Measurements from ENCODE around the gene KRTAP4-12.
A peak's percentile ranks its signal among the peaks of the same experiment; 100 is the strongest.
"Not testable (repeated sequence)": the region's sequence is repeated elsewhere in the genome, so short reads cannot be mapped to it uniquely, and the experiment has no call there.

Gene KRTAP4-12

DNA sequence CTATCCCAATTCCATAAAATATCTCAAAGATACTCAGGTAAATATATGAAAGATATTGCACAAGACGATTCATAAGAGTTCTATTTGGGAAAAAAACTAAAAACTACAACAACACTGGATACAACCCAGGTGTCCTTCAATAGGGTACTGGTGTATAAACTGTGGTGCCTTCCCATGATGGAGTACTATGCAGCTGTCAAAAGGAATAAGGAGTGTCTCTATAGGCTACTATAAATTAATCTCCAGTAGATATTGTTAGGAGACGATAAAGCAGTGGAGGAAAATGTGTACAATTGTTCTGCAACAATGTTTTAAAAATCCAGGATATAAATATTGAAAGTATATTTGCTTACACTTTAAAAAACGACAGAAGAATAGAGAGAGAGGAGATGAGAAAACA, 2.4 kb upstream of the KRTAP4-12 start:
- DNase-seq (ENCODE audit: low read depth, low spot score) = no peak

DNA sequence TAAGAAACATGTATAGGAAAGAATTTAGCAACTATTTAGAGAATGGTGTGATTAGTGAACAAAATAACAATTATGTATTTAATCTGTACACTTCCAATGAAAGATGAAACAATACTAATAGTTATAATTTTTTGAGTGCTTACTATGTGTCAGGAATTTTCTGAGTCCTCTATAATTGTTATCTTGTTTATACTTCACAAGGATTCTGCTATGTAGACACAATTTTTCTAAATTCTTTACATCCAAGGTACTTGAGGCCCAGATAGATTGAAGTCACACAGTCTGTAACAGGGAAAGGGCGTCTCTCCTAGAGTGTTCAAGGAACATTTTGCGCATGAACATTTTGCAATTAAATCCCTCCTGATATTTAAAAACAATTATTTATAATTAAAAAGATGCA, 1.1 kb upstream of the KRTAP4-12 start:
- no peak for DNase-seq (ENCODE audit: low read depth, low spot score)

DNA sequence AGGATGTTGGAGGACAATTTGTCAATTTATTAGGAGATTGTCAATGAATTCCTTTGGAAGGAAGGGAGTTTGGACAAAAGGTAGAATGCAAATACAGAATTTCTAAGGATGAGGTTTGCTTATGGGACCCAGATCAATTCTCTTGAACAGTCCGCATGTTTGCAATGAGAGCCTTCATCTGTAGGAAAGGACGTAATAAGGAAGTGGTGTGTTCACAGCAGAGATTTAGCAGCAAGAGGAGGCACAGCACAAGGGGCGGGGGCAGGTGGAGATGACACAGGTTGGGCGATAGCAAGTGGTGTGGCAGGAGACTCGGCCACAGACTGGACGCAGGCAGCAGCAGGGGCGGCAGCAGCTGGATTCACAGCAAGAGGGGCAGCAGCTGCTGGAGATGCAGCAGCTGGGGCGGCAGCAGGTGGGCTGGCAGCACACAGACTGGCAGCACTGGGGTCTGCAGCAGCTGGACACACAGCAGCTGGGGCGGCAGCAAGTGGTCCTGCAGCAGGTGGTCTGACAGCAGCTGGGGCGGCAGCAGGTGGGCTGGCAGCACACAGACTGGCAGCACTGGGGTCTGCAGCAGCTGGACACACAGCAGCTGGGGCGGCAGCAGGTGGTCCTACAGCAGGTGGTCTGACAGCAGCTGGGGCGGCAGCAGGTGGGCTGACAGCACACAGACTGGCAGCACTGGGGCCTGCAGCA, 541 bp downstream of the KRTAP4-12 start:
- DNase-seq (ENCODE audit: low read depth, low spot score) = not testable (repeated sequence)

DNA sequence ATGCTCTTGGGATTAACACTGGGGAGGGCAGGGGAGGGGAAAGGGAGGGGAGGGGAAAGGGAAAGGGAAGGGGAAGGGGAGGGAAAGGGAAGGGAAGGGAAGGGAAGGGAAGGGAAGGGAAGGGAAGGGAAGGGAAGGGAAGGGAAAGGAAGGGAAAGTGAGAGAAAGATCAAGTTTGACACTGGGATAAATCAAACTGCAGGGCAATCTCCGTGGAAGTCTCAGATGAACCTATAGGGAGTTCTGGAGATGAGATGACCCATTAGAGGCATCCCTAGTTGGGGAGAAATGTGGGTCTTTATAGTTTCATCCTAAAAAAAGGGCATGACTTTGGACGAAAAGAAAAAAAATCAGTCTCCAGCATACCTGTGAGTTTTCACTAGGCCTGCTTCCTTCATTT, 2.2 kb downstream of the KRTAP4-12 start:
- no peak for DNase-seq (ENCODE audit: low read depth, low spot score)

DNA sequence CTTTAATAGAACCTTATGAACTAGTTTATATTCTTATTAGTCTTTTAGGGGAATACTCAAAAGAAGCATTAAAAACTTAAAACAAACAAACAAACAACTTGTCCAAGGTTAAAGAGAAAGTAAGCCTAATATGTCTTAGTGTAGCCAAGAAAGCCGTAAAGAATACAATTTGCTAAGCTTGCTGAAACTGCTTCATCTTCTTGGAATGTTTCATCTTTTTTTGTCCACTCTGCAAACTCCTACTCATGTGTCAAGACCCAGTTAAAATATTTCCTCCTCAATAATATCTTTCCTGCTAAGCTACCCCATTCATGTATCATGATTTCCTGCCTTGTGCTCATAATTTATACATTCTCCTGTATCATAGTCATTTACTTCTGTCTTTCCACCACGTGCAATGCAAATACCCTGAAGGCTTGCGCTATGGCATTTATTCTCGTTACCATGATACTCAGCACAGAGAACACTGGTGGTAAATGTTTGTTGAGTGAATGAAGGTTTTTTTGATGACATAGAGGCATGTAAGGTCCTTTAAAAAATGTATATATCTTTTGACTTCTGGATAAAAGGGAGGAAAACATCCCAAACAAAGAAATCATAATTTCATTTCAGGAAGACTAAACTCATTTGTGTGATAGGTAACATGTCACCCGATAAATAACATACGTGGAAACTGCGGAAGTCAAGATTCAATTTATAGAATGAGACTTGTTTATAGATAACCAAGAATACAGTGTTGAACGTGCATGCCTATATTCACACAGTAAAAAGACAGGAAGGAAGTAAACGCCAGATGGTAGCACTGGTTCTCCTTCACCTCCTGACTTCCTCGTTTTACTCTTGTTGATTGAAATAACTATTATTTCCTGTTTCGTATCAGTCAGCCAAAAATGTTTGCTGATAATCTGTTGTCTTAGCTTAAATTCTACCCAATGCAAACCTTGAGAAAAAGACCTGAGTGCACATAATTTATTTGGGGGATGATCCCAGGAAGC, 4.0 kb downstream of the KRTAP4-12 start:
- not testable (repeated sequence) for DNase-seq (ENCODE audit: low read depth, low spot score)

DNA sequence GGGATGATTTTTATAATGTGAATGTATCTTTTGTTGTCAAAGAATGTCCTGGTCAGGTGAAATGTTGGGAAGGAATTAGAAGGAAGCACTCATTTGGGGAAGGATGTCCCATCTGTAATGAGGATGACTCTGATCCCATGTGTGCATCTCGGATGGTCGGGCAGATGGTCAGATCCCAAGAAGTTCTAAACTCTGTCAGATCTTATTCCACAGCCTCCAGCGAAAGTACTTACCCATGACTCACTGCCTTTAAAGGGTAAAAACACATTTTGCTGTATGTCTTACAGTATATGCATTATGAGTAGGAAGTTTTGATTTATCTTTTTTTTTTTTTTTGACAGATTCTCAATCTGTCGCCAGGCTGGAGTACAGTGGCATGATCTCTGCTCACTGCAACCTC, 5.3 kb downstream of the KRTAP4-12 start:
- no peak for DNase-seq (ENCODE audit: low read depth, low spot score)

DNA sequence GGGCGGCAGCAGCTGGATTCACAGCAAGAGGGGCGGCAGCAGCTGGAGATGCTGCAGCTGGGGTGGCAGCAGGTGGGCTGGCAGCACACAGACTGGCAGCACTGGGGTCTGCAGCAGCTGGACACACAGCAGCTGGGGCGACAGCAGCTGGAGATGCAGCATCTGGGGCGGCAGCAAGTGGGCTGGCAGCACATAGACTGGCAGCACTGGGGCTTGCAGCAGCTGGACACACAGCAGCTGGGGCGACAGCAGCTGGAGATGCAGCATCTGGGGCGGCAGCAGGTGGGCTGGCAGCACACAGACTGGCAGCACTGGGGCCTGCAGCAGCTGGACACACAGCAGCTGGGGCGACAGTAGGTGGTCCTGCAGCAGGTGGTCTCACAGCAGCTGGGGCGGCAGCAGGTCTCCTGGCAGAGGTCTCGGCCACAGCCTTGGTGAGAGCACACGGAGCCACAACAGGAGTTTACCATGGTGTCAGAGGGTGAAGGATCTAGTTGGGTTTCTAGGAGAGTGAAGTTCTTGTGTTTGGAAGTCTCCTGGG, 6.1 kb downstream of the KRTAP4-12 start, which contains the start of gene KRTAP4-11:
Gene KRTAP4-11, minus strand, starts transcription at position 528 of the 541 bp plus-strand sequence. Its CDS starts 58 bp downstream, at position 470.
- DNase-seq (ENCODE audit: low read depth, low spot score) = not testable (repeated sequence)

DNA sequence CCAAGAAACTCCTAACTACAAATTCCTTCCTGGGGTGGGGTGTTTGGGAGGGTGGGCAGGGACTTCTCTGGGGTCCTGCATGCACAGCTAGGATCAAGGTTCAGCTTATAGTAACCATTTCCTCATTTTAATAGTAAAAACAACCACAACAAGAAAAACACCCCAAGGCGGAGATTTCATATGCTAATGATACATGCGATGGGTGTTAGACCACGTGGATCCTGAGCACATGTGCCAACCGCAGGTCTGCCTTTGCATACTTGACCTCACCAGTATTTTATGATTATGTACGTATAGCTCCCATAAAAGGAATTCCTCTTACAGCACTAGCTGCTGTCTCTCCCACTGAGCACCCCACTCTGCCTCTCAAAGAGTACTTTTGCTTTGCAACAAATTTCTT, 7.7 kb downstream of the KRTAP4-12 start:
- DNase-seq (ENCODE audit: low read depth, low spot score) = no peak

DNA sequence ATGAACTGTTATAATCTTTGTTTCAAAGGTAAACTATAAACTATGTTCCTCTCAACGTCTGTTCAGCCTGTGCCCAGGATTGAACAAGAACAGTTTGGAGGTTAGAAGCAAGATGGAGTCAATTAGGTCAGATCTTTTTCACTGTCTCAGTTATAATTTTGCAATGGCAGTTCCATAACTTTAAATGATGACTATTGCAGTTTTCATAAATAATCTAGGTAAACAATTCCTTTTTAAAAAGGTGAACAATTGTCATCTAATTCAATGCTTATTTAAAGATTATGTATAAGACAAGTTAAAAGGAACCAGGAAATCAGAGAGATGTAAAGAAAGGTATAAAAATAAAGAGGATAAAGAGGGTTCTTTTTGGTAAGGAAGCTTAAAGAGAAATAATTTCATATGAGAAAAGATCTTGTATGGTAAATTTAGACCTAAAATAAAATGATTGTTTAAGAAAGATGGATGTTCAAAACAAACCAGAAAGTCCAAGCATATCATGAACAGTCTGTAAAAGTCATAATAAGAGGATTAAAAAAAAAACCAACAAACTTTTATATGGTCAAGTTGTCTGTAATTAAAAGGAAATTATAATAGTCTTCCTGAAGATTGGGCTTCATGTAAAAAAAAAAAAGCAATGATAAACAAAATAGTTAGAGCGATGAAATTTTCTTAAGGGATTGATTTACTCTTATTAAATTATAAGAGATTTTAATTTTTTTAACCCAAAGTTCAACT, 12.7 kb downstream of the KRTAP4-12 start:
- no peak for DNase-seq (ENCODE audit: low read depth, low spot score)

DNA sequence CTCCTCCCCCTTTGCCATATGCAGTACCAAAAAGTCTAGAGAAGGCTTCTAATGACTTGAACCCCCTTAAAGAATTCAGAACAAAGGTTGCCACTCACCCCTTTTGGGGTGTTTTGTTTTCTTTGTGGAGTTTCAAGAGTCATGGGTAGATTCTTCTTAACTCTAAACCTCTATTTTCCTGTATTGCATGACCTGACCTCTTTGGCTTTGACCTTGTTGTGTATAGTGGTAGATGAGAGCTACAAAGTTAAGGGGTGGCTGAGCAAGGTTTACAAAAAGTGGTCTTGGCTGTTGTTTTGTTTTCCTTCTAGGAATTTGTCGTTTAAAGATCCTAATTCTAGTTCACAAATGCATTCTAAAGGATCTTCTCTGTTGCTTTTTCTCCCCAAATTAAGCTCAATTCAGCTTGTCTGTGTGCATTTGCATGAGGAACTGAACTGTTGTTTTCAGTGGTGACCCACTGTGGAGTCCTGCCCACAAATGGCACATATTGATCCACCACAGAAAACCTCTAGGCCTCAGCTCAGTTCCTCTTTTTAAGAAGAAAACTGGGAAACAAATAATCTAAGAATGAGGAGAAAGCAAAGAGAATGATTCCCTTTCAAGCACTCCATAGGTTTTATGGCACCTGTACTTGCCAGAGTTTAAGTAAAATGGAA, 15.1 kb downstream of the KRTAP4-12 start:
- DNase-seq (ENCODE audit: low read depth, low spot score) = not testable (repeated sequence)

DNA sequence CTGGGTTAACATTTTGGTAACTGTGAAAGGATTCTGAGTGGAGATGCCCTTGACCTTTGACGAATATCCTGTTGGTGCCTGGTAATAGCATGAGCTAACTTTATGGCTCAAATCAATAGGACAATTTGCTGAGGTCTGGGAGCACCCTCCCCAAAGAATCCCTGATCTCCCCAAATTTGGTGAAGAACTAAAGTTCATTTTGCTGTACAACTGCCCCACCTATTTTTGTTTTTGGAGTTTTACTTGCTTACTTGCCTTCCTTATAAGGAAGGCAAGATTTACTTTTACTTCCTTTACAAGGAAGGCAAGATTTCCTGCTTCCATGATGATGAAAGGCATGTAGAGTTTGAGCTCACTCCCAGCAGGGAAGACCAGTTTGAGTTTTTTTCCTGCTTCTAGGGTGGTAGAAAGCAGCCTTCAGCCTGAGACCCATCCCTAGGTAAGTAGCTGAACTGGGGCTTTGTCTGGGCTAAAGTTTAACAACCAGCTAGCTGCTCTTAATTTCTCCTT, 16.0 kb downstream of the KRTAP4-12 start:
- DNase-seq (ENCODE audit: low read depth, low spot score) = no peak

DNA sequence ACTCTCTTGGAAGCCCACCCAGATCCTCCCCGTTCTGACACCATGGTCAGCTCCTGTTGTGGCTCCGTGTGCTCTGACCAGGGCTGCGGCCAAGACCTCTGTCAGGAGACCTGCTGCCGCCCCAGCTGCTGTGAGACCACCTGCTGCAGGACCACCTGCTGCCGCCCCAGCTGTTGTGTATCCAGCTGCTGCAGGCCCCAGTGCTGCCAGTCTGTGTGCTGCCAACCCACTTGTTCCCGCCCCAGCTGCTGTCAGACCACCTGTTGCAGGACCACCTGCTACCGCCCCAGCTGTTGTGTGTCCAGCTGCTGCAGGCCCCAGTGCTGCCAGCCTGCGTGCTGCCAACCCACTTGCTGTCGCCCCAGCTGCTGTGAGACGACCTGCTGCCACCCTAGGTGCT, 18.6 kb downstream of the KRTAP4-12 start, which contains the start of gene KRTAP4-9:
Gene KRTAP4-9, plus strand, starts transcription at position 43 of the 400 bp plus-strand sequence. Its CDS starts 0 bp downstream, at position 43.
- DNase-seq (ENCODE audit: low read depth, low spot score) = not testable (repeated sequence)

DNA sequence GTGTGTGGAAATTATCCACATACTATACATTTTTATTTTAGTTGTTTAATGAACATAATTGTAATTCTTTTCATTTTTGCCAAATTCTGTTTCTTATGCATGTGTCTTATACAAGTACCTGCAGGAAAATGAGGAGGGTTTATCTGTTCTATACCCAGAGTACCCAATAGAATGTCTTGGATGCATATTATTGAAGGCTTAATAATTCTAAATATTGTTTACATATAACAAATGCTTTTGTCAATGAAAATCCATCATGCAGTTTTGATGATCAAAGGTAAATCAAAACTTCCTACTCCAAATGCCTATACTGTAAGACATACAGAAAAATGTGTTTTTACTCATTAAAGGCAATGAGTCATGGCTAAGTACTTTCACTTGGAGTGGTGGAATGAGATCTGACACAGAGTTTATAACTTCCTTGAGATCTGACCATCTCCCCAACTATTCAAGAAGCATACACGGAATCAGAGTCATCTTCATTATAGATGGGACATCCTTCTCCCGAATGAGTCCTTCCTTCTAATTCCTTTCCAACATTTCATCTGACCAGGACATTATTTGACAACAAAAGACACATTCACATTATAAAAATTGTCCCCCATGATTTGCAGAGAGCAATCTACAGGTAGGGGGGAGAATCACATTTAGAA, 19.5 kb downstream of the KRTAP4-12 start:
- peak; percentile 18 for DNase-seq (ENCODE audit: low read depth, low spot score)

DNA sequence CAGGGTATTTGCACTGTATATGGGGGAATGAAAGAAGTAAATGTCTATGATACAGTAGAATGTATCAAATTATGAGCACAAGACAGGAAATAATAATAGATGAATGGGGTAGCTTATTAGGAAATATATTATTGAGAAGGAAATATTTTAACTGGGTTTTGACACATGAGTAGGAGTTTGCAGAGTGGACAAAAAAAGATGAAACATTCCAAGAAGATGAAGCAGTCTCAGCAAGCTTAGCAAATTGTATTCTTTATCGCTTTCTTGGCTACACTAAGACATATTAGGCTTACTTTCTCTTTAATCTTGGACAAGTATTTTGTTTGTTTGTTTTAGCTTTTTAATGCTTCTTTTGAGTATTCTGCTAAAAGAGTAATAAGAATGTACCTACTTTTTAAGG, 20.1 kb downstream of the KRTAP4-12 start:
- DNase-seq (ENCODE audit: low read depth, low spot score) = no peak

DNA sequence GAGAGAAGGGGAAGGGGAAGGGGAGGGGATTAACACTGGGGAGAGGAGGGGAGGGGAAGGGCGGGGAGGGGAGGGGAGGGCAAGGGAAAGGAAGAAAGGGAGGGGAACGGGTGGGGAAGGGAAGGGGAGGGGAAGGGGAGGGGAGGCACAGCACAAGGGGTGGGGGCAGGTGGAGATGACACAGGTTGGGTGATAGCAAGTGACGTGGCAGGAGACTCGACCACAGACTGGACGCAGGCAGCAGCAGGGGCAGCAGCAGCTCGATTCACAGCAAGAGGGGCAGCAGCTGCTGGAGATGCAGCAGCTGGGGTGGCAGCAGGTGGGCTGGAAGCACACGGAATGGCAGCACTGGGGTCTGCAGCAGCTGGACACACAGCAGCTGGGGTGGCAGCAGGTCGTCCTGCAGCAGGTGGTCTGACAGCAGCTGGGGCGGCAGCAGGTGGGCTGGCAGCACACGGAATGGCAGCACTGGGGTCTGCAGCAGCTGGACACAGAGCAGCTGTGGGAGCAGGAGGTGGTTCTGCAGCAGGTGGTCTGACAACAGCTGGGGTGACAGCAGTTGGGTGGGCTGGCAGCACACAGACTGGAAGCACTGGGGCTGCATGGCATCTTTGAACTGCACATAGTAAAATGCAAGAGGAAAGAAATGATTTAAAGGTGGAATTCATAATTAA, 22.3 kb downstream of the KRTAP4-12 start, which contains the start of gene KRTAP4-16:
Gene KRTAP4-16, minus strand, starts transcription at position 624 of the 674 bp plus-strand sequence. Its CDS starts 0 bp downstream, at position 624.
- DNase-seq (ENCODE audit: low read depth, low spot score) = no peak

DNA sequence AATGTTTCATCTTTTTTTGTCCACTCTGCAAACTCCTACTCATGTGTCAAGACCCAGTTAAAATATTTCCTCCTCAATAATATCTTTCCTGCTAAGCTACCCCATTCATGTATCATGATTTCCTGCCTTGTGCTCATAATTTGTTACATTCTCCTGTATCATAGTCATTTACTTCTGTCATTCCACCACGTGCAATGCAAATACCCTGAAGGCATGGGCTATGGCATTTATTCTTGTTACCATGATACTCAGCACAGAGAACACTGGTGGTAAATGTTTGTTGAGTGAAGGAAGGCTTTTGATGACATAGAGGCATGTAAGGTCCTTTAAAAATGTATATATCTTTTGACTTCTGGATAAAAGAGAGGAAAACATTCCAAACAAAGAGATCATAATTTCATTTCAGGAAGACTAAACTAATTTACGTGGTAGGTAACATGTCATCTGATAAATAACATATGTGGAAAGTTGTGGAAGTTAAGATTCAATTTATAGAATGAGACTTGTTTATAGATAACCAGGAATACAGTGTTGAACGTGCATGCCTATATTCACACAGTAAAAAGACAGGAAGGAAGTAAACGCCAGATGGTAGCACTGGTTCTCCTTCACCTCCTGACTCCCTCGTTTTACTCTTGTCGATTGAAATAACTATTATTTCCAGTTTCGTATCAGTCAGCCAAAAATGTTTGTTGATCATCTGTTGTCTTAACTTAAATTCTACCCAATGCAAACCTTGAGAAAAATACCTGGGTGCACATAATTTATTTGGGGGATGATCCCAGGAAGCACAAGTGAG, 24.1 kb downstream of the KRTAP4-12 start:
- not testable (repeated sequence) for DNase-seq (ENCODE audit: low read depth, low spot score)

DNA sequence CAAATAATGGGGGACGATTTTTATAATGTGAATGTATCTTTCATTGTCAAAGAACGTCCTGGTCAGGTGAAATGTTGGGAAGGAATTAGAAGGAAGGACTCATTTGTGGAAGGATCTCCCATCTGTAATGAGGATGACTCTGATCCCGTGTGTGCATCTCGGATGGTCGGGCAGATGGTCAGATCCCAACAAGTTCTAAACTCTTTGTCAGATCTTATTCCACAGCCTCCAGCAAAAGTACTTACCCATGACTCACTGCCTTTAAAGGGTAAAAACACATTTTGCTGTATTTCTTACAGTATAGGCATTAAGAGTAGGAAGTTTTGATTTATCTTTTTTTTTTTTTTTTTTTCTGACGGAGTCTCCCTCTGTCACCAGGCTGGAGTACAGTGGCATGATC, 25.5 kb downstream of the KRTAP4-12 start:
- no peak for DNase-seq (ENCODE audit: low read depth, low spot score)

DNA sequence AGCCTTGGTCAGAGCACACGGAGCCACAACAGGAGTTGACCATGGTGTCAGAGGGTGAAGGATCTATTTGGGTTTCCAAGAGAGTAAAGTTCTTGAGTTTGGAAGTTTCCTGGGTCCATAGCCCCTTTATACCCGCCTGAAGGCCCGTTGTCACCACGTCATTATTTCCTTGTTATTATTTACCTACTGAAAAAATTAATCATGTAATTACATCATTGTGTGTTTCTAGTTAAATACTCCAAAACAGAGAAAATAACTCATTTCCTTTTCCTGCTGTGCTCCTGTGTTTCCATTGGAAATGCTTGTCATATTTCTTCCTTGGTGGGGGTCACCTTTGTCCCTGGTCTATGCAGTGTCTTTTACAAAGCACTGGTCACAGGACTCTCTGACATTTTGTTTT, 25.9 kb downstream of the KRTAP4-12 start, which contains the start of gene KRTAP4-8:
Gene KRTAP4-8, minus strand, starts transcription at position 101 of the 400 bp plus-strand sequence. Its CDS starts 58 bp downstream, at position 43.
- no peak for DNase-seq (ENCODE audit: low read depth, low spot score)
